GM20431 (cell line): Measurements from ENCODE around the gene CPTP.

Source experiments
- in situ Hi-C: fragments of 300-500 bp; cut with MseI, MboI; formaldehyde crosslinking; loops from one replicate; pipeline ENCODE4 v1.15.0; 2020; ENCODE audit warnings: low sequenced_read_pairs; ENCODE audit not compliant: unreplicated experiment

CPTP gene

DNA sequence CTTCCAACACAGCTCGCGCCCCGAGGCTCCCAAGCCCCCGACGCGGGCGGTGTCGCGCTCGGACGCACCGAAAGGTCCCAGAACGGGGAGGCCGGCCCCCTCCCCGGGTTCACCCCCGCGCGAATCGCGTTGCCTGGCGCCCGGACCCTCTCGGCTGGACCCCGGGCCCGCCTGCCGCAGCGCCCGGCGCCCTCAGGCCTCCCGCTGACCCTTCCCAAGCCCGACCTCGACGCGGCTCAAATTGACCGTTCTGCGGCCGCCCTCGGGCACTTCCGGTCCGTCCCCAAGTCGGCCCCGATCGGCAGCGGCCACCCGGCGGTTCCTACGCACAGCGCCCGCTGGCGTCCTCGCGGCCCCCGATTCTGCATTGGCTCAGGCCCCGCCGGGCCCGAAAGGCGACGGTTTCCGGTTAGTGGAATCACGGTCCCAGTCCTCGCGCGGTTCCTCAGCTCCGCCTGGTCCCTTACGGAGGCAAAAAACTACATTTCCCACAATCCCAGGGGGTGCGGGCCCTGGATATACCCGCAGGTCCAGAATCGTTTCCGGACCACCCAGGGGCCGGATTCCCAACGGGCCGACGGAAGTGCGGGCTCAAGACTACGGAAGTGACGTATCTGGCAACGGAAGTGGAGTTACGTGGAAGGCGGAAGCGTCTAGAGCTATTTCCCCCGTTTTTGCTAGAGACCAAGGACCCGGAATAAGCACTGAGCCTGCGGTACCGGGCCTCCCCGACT, 50.5 kb downstream of the CPTP start, which contains the start of gene AURKAIP1:
AURKAIP1 (minus strand) TSS at position 279 of the 734 bp plus-strand sequence. CDS start 451 bp downstream, outside the sequence.
- in situ Hi-C loops, result no loop called here

DNA sequence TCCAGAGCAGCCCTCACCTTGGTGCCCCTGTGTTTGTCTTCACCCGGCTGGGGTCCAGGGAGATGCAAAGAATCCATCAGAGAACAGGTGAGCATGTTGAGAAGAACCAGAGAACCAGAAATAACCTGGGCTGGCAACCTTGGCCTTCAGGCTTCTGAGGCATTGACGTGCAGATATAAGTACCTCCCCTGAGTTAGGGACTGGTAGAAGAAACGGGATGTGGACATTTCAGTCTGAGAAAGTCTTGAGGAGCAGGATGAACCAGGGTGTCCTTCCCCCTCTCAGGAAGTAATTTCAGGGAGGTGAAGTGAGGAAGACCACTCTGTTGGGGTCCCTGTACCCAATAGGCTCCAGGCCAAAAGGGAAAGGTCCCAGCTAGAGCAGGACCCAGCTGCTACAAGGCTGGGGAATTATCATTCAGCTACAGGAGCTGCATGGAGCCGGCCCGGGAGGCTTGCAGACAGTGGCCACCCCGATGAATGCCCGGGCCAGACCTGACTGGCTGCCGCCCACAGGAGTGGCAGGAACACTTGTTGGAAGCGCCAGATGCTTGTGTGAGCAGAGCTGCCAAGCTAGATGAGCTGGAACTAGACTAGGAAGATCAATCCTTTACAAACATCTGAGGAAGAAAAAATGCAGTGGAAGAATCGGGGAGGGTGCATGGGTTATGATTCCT, 52.1 kb downstream of the CPTP start:
- in situ Hi-C loops, result no loop called here

DNA sequence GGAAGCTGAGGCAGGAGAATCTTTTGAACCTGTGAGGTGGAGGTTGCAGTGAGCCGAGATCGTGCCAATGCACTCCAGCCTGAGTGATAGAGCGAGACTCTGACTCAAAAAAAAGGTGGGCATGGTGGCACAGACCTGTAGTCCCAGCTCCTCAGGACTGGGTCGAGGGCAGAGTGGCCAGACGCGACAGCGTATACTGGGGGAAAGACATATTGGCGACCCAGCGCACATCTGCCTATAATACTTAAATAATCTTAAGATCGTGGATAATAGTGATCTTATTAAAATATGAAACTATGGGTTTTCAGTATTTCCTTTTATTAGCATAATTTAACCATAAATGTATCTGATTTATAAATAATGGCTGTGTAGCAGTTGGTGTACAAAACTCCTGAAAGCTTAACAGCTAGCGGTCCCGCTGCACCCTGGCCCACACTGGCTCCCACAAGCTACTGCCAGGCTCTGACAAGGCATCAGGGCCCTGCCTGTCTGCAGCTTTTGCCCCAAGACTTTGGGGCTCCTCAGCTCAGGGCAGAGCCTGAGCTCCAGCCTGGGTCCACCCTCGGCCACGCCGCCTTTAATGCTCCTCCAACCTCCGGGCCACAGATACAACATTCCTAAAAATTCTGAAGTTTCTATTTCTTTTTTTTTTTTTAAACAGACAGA, 53.1 kb downstream of the CPTP start:
- in situ Hi-C loops, result no loop called here
